Measurements from ENCODE around the gene METAP1.
"Not testable (repeated sequence)": the region's sequence is repeated elsewhere in the genome, so short reads cannot be mapped to it uniquely, and the experiment has no call there.

The METAP1 gene

GRCh38 chr4:99078336-99078735 is 82.8 kb downstream of the METAP1 start:
- TF ChIP-seq TCF4 (CRISPR knock-in tag; IDR thresholded peaks at IDR 0.05; ENCODE audit: borderline replicate concordance): no peak
- no peak for ATAC-seq

GRCh38 chr4:99078931-99079624 is 83.6 kb downstream of the METAP1 start:
- peak; percentile 41; the same call in 1 of the 3 replicates for ATAC-seq
- no peak for TF ChIP-seq CREB5 (CRISPR knock-in tag; IDR thresholded peaks at IDR 0.05; ENCODE audit: low read depth)
- TF ChIP-seq ZC3H10 (CRISPR knock-in tag; IDR thresholded peaks at IDR 0.05): no peak
- no peak for TF ChIP-seq ZNF8 (CRISPR knock-in tag; IDR thresholded peaks at IDR 0.05)
- TF ChIP-seq TOX (CRISPR knock-in tag; IDR thresholded peaks at IDR 0.05; ENCODE audit: borderline replicate concordance): no peak
- TF ChIP-seq BACH2 (CRISPR knock-in tag; IDR thresholded peaks at IDR 0.05; ENCODE audit: borderline replicate concordance): no peak
- TF ChIP-seq ARNTL (CRISPR knock-in tag; IDR thresholded peaks at IDR 0.05; ENCODE audit: borderline replicate concordance, low read depth): no peak
- no peak for TF ChIP-seq SNAI2 (CRISPR knock-in tag; IDR thresholded peaks at IDR 0.05)
- no peak for TF ChIP-seq ZNF70 (CRISPR knock-in tag; IDR thresholded peaks at IDR 0.05)
- TF ChIP-seq GLIS3 (CRISPR knock-in tag; IDR thresholded peaks at IDR 0.05): no peak
- TF ChIP-seq ESRRG (CRISPR knock-in tag; IDR thresholded peaks at IDR 0.05): no peak
- TF ChIP-seq RARB (CRISPR knock-in tag; IDR thresholded peaks at IDR 0.05): no peak
- no peak for TF ChIP-seq ZFP30 (CRISPR knock-in tag; IDR thresholded peaks at IDR 0.05)
- no peak for TF ChIP-seq TCF4 (CRISPR knock-in tag; IDR thresholded peaks at IDR 0.05; ENCODE audit: borderline replicate concordance)
- no peak for TF ChIP-seq ISL1 (CRISPR knock-in tag; IDR thresholded peaks at IDR 0.05)
- TF ChIP-seq ZFP3 (CRISPR knock-in tag; IDR thresholded peaks at IDR 0.05): no peak
- TF ChIP-seq, protein P1, sequence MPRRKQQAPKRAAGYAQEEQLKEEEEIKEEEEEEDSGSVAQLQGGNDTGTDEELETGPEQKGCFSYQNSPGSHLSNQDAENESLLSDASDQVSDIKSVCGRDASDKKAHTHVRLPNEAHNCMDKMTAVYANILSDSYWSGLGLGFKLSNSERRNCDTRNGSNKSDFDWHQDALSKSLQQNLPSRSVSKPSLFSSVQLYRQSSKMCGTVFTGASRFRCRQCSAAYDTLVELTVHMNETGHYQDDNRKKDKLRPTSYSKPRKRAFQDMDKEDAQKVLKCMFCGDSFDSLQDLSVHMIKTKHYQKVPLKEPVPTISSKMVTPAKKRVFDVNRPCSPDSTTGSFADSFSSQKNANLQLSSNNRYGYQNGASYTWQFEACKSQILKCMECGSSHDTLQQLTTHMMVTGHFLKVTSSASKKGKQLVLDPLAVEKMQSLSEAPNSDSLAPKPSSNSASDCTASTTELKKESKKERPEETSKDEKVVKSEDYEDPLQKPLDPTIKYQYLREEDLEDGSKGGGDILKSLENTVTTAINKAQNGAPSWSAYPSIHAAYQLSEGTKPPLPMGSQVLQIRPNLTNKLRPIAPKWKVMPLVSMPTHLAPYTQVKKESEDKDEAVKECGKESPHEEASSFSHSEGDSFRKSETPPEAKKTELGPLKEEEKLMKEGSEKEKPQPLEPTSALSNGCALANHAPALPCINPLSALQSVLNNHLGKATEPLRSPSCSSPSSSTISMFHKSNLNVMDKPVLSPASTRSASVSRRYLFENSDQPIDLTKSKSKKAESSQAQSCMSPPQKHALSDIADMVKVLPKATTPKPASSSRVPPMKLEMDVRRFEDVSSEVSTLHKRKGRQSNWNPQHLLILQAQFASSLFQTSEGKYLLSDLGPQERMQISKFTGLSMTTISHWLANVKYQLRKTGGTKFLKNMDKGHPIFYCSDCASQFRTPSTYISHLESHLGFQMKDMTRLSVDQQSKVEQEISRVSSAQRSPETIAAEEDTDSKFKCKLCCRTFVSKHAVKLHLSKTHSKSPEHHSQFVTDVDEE (CRISPR knock-in tag; IDR thresholded peaks at IDR 0.05): no peak

GRCh38 chr4:99079625-99080295 is 84.2 kb downstream of the METAP1 start:
- ATAC-seq: no peak
- TF ChIP-seq ARNTL (CRISPR knock-in tag; IDR thresholded peaks at IDR 0.05; ENCODE audit: borderline replicate concordance, low read depth) (no peak), SNAI2 (CRISPR knock-in tag; IDR thresholded peaks at IDR 0.05) (no peak), TCF4 (CRISPR knock-in tag; IDR thresholded peaks at IDR 0.05; ENCODE audit: borderline replicate concordance) (no peak), ZNF8 (CRISPR knock-in tag; IDR thresholded peaks at IDR 0.05) (no peak), BACH2 (CRISPR knock-in tag; IDR thresholded peaks at IDR 0.05; ENCODE audit: borderline replicate concordance) (no peak), CREB5 (CRISPR knock-in tag; IDR thresholded peaks at IDR 0.05; ENCODE audit: low read depth) (no peak), ZC3H10 (CRISPR knock-in tag; IDR thresholded peaks at IDR 0.05) (no peak), CSDC2 (CRISPR knock-in tag; IDR thresholded peaks at IDR 0.05) (no peak), TOX (CRISPR knock-in tag; IDR thresholded peaks at IDR 0.05; ENCODE audit: borderline replicate concordance) (no peak), ZFP30 (CRISPR knock-in tag; IDR thresholded peaks at IDR 0.05) (no peak)
- TF ChIP-seq, protein P1 (CRISPR knock-in tag; IDR thresholded peaks at IDR 0.05): no peak

DNA sequence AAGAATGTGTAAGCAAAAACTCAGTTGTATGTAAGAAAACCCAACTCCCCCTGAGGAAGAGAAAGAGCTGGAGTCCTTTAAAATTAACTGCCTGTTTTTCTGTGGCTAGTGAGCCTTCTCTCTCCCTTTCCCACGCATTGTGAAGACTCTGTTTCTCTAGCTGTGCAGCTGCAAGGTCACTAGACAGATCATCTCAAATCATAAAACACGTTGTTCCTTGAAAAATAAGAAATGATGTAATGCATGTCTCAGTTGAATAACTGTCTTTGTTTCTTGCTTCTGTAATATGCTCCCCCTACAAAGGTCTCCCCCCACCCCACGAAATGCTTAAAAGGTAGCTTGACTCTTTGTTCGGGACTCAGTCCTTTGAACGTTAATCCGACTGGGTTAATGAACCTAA is 85.3 kb downstream of the METAP1 start:
- ATAC-seq: not testable (repeated sequence)

All from SK-N-SH treated with all-trans-retinoic acid at 6 μM for 48 hours (cell line).